HL-60 (cell line): ENCODE data around the gene INPP4B.

Experiments
- DNase-seq, 2 experiments: peaks; one replicate each; pipeline ENCODE4 v3.0.0-alpha.2; 2010 to 2020; ENCODE audit warnings: low read depth in 1 of 2, low spot score in 1 of 2
- H3K27ac ChIP-seq: fragments of 250-450 bp; sonication (Bioruptor Pico); replicated peaks from 2 replicates; pipeline ENCODE4 v1.5.1; 2020; ENCODE audit warnings: mild to moderate bottlenecking, moderate library complexity
- H3K27me3 ChIP-seq: fragments of 250-450 bp; sonication (Bioruptor Pico); 2 replicates; pipeline ENCODE4 v1.5.1; 2021; ENCODE audit warnings: mild to moderate bottlenecking, moderate library complexity; ENCODE audit not compliant: insufficient read depth, poor library complexity, severe bottlenecking
- H3K4me3 ChIP-seq: replicated peaks from 2 replicates; pipeline ENCODE4 v1.5.1; 2011; ENCODE audit warnings: mild to moderate bottlenecking, control low read depth, low read length; ENCODE audit not compliant: insufficient read depth
- CTCF ChIP-seq: IDR thresholded peaks from one replicate; pipeline ENCODE4 v1.5.1; 2011; ENCODE audit warnings: low read length, control low read depth, inconsistent platforms; ENCODE audit not compliant: insufficient read depth
- GABPA ChIP-seq: IDR thresholded peaks from 2 replicates; pipeline ENCODE4 v1.6.1; 2012; ENCODE audit warnings: low read depth
- POLR2AphosphoS5 ChIP-seq: IDR thresholded peaks from 2 replicates; pipeline ENCODE4 v1.6.1; 2012; ENCODE audit warnings: low read depth
- REST ChIP-seq: IDR thresholded peaks from 2 replicates; pipeline ENCODE4 v1.6.1; 2012; ENCODE audit warnings: low read depth; ENCODE audit not compliant: insufficient replicate concordance
- SPI1 ChIP-seq: IDR thresholded peaks from 2 replicates; pipeline ENCODE4 v1.6.1; 2012; ENCODE audit warnings: low read depth, mild to moderate bottlenecking, borderline replicate concordance

Gene INPP4B

GRCh38 chr4:142485452-142485851, 360.6 kb downstream of the INPP4B start:
- Histone ChIP-seq H3K27ac (peak overlapping the region; percentile 60), H3K4me3 (no peak overlapping the region), H3K27me3 (no peaks in the 10 kb centered on the region)
- DNase-seq, result peak in 1 of 2 experiments; percentile 16
- no peak for TF ChIP-seq CTCF
- peak; percentile 88 for TF ChIP-seq SPI1

- Histone ChIP-seq H3K27ac (no peak overlapping the region), H3K27me3 (no peaks in the 10 kb centered on the region), H3K4me3 (no peak overlapping the region)
- no peak for DNase-seq
- TF ChIP-seq SPI1, result no peak
Measured at GRCh38 chr4:142480244-142480643, 365.9 kb downstream of the INPP4B start.

GRCh38 chr4:142475663-142476062, 370.4 kb downstream of the INPP4B start:
- no peak for DNase-seq
- no peaks in the 10 kb centered on the region for H3K27me3 ChIP-seq
- TF ChIP-seq SPI1 (no peak), REST (no peak), POLR2AphosphoS5 (no peak), CTCF (no peak)
- no peak overlapping the region for H3K27ac ChIP-seq
- no peak overlapping the region for H3K4me3 ChIP-seq

GRCh38 chr4:142474398-142475087, 371.6 kb downstream of the INPP4B start:
- H3K27ac ChIP-seq, result no peak overlapping the region
- H3K4me3 ChIP-seq, result no peak overlapping the region
- no peaks in the 10 kb centered on the region for H3K27me3 ChIP-seq
- no peak for DNase-seq
- TF ChIP-seq GABPA (no peak), CTCF (no peak), REST (no peak), POLR2AphosphoS5 (no peak), SPI1 (no peak)
